GM20431 (cell line): ENCODE results near the gene PARD6G.

Experiments used
- in situ Hi-C: fragments of 300-500 bp; cut with MseI, MboI; formaldehyde crosslinking; loops from one replicate; pipeline ENCODE4 v1.15.0; 2020; ENCODE audit warnings: low sequenced_read_pairs; ENCODE audit not compliant: unreplicated experiment

The PARD6G gene

DNA sequence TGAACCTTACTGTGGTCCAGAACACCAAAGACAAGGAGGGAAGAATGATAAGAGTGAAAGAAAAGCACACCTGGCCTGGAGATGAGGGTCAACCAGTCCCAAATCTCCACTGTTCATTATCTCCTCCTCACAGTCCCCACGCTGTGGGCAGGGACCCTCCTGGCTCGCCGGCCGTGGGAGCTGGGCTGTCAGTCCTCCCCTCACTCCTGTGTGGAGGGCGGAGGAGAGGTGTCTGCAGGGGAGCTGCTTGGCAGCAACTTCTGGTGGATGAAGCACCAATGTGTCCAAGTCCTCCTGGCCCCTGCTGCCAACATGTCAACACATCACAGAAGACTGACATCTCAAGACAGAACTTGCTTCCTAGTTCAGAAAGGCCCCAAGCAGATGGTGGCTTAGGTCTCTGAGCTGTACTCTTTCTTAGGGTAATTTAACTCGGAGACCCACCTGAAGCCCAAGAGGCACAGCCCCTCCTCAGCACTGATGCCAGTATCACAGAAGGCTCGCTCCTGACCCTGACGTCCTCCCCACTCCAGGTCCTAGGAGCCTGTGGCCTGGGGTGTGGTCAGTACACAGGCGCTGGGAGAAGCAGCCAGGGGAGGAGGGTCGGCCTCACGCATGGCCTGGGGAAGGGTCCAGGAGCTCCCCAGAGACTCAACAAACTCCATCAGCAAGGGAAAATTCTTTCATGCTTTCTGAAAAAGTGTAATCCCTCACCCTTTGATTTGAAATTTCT lies 54.5 kb downstream of the PARD6G start:
- in situ Hi-C loops, result no loop called here

DNA sequence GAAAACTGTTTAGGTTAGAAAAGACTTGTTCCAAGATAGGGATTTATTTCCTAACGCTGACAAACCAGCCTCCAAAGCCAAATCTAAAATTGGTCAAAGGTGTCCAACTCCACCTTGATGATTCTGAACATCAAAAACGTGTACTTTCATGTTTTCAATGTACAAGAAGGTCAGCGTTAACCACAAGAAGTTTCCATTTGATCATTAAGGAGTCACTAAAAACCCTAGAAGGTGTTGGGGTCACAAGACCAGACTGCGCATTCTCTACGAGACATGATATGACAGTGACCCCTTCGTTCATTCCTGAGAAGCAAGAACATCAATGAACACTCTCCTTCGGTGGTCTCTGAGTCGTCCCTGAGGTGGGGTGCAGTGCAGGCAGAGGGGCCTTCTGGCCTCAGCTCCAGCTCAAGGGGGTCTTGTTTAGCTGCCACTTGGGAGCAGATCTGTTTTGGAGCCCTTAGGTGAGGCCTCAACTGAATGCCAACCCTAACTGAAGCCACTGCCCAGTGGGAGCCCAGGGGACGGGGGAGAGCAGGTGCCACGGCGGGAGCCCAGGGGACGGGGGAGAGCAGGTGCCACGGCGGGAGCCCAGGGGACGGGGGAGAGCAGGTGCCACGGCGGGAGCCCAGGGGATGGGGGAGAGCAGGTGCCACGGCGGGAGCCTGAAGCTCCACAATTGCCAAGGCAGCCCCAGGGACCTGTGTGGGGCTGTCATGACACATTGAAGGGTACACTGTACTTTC lies 55.2 kb downstream of the PARD6G start:
- in situ Hi-C loops, result no loop called here

DNA sequence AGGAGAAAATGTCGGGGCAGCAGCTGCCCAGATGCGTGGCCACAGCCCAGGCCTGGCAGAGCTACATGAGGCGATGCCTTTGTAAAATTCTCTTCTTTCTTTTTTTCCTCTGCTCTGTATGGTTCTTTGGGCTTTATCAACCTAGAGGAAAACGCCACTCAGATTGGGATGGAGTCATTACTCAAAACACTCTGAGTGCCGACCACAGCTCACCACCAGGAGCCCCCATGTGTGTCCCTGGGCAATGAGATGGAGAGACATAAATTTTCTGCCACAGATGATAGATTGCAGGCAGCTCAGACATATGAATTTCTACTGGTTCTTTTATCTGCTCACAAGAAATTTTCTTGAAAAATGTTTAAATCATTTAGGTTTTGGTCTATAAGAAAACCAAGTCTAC lies 56.0 kb downstream of the PARD6G start:
- in situ Hi-C loops, result no loop called here

DNA sequence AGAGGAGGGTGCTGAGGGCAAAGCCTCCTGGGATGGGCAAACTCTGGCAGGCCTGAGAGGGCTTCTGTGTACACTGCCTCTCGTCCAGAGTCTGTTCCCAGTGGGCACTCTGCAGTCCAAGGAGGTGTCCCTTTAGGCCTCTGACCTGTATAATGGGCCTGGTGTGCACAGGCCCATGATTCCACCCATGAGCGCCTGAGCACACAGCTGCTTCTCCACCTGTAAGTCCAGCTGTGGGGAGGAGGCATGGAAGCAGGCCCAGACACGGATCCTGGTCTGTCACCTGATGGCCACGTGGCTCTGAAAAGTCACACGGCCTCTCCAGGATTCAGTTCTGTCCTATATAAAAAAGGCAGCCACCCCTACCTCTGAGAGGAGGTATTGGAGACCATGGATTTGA lies 57.0 kb downstream of the PARD6G start:
- in situ Hi-C loops, result no loop called here

DNA sequence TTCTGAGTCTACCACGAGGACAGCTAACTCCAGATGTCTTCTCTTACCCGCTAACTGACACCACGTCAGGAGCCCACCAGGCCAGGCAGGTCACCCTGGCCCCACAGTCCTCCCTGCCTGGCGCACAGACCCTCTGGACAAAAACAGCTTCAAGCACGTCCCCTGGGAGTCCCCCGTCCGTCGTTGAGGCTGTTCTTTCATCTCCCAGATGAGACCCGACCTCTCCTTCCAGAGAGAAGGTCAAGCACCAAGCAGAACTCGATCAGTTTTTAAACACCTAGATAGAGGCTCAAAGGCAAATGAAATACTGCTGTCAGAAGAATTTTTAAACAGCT lies 57.8 kb downstream of the PARD6G start:
- in situ Hi-C loops, result no loop called here

DNA sequence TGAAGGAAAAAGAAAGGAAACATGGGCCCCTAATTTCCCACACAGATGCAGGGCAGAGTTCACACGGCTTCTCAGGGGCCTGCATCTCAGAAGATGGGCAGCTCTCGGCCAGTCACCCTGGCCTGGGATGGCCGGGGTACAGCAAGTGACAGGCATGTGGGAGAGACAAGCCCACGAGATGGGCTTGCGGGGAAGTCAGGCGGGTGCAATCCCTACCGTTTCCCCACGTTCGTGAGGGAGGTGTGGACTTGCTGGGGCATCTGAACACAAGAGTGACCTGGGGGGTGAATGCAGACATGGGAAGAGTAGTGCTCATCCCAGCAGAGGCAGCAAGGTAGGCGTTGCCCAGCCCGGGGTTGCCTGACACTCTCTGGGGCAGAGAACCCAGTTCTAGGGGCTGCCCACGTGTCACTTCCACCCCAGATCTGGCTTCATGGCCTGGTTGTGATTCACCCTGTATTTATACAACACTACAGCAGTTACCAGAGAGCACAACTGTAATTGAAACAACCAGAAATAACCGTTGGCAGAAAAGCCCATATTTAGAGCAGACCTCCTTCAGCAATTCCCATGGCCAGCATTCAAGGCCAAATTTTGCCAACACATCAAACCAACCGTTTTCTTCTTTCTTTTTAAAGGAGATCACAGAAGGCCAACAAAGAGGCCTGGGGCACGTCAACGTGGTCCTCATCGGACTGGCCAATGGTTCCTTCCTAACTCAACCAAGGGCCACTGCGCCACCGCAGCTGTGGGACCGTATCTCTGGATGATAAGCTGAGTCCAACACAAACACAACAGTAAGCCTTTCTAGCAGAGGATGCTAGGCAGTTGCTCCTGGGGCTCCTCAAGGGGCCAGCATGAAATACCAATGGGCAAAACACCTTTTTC lies 58.4 kb downstream of the PARD6G start:
- in situ Hi-C loops, result no loop called here

DNA sequence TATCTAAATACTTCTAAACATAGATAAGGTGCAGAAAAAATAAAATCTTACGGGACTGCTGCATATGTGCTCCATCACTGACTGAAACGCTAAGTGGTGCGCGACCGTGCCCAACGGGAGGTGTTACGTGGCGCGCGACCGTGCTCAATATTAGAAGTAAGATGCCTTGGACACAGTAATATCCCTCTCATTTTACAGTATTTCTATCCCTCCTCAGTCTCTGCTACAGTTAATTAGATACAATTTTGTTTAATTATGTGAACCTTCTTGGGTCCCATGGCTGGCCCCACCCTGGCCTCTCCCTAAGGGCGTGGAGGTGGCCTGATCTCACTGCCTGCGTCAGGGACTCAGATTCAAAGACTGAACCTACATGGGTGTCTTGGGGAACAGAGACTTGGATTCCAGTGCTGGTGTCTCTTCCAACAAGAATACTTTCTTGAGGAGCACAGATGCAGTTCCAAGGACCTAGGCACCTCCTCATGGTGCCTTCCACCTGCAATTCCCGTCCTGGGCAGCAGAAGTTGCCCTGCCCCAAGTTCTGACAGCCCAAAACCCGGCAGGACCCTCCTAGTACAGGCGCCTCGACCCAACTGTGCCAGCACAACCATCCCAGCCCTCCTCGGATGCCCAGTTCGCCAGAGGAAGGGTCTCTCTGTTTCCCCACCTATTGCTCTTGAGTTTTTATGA lies 59.2 kb downstream of the PARD6G start:
- in situ Hi-C loops, result no loop called here

DNA sequence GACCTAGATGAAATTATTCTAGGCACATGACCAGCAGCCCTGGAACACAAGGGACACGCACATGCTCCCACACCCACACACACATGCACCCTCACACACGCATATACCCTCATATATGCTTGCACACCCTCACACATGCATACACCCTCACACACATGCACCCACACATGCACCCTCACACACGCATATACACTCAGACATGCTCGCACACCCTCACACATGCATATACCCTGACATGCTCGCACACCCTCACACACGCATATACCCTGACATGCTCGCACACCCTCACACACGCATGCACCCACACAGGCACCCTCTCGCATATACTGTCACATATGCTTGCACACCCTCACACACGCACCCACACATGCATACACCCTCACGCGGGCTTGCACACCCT lies 61.8 kb downstream of the PARD6G start:
- in situ Hi-C loops, result no loop called here

DNA sequence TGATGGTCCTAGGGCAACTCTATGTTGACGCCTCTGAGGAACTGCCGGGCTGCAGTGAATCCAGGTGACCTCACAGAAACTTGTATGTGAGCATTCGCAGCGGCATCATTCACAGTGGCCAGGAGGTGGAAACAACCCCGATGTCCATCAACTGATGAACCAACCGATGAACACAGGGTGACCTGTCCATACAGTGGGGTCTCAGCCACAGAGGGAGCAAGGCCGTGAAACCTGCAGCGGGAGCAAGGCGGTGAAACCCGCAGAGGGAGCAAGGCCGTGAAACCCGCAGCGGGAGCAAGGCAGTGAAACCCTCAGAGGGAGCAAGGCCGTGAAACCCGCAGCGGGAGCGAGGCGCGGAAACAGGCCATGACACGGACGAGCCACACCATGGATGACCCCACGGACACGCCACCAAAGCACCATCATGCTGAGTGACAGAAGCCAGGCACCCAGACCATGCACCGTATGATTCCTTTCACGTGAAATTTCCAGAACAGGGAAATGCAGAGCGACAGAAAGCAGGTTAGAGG lies 63.0 kb downstream of the PARD6G start:
- in situ Hi-C loops, result no loop called here

DNA sequence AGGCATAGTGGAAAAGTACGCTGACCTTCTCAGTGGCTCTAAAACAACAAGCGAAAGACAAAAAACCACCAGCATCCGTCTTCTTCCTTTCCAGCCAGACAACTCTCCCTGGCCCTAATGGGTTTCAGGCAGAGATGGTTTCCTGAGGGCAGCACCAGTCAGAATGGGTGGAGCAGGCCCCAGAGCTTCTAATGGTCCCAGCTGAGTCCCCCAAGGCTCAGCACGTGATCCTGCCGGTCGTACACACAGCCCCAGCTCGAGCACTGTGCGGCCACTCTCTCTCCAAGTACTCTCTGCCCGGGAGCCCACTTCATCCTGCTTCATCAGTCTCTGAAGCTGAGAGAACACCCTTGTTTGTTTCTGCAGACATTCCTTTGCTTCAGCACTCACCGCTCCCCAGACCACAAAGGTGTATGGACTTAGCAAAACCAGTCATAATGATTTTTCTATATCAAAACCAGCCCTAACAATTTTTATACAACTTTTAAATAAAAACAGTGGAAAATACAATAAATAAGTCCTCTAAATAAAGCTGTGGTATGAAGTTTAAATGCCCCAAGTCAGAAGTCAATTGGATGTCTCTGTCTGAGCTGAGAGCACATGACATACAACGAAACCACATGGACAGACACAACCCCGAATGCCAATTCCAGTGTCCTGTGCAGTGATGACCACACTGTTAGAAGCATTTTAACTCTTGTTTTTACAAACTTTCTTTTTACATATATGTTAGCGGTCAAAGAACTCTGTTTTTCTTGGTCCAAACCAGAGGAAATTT lies 63.9 kb downstream of the PARD6G start:
- in situ Hi-C loops, result no loop called here

DNA sequence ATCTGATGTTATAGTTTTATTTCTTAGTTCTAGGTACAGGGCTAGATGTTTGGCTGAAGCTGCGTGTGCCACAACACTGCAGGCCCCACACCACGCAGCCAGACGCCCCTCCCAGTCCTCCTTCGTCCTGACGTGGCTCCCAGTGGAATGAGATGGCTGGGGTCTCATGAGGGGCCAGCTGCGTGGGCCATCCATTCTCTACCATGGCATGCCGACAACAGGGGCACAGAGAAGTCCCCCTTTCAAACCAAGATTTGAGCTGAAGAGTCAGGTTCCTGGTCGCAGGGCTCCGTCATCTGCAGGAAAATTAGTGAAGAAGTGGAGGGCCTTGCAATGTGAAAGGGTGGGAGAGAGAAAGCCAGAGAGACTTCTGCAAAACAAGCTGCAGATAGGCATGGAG lies 64.5 kb downstream of the PARD6G start:
- in situ Hi-C loops, result no loop called here

DNA sequence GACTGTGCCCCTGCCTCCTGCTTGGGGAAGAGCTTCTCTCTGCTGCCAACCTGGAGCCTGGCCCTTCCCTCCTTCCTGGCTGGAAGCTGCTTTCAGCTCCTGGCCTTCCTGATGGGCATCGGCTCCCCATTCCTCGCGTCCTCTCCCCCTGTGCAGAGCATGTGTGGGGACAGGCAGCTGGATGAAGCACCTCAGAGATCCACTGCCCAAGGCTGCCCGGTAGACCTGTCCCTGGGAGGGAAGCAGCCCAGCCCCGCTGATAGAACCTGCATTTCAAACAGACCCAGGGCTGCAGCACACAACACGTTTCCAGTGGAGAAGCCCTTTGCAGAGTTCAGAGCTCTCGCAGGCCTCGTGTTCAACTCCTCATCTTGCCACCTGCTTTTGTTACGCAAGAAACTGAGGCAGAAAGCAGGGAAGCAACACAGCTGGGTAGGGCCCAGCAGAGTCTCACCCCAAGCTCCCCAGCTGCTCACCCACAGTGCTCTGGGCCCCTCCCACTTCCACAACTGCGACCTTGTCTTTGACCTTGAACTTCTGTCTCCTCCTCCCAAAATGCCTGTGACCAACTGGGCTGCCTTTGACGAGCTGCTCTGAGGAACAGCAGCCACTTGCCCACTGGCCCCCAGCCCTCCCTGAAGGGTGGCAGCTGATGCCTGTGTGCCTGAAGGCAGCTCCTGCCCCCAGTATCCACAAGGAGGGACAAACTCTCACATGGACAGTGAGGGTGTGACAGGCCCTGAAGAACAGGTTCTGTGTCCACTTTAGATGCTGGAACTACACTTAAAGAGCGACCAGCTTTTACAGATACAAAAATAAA lies 65.5 kb downstream of the PARD6G start:
- in situ Hi-C loops, result no loop called here

DNA sequence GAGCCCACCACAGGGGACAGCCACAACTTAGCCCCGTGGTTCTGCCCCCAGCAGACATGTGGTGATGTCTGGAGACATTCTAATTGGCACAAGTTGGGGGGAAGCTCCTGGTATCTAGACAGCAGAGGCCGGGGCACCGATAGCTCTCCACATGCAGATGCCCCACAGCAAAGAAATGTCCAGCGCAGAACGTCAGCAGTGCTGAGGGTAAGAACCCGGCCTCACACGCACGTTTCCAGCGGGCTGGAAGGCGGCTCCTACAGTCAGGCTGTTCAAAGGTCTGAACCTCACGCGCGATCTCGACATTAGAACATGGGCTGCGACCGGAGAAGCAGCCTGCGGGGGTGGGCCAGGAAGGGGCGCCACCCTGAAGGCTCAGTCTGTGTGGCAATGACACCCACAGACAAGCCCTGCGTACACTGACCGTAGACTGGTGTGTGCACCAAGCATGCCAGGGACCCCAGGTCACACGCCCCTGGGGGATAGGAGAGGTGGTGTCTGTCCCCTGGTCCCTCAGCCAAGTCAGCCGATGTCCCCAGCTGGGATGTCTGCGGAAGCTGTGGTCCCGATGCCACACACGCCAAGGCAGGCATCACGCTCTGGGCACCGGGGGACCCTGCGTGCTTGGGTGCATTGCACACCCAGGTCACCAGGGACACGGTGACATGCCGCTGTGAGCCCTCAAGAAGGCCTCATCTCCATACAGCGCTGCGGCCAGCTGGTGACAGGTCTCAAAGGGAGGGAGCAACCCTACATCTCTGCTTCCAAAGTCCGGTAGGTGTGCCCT lies 66.3 kb downstream of the PARD6G start:
- in situ Hi-C loops, result no loop called here

DNA sequence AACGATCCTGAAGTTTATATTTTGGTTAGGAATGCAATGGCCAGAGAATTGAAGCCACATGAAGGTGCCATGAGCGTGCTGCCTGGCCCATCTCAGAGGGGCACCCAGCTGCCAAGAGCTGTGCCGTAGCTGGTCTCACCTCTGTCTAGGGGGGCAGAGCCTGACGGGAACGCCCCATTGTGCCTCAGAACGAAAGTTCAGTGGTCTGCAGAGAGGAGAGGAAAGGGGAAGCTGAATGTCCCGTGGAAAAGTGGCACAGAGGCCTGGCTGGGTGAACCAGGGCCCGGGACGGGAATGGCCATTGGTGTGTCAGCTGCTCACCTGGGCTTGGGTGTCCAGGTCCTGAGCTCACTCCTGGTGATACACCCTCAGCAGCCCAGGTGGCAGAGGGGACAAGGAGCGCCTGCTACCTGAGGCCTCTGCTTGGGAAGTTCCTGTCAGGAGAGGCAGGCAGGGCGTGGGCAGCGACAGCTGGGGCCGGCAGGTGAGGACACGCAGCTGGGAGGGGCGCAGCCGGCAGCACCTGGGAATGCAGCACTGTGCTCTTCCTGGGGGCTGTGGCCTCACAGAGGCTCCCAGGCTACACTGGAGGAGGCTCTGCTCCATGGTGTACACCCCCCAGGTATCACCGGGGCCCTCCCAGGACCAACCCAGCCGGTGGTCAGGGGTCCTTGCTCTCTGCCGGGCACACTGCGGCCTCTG lies 67.3 kb downstream of the PARD6G start:
- in situ Hi-C loops, result no loop called here

DNA sequence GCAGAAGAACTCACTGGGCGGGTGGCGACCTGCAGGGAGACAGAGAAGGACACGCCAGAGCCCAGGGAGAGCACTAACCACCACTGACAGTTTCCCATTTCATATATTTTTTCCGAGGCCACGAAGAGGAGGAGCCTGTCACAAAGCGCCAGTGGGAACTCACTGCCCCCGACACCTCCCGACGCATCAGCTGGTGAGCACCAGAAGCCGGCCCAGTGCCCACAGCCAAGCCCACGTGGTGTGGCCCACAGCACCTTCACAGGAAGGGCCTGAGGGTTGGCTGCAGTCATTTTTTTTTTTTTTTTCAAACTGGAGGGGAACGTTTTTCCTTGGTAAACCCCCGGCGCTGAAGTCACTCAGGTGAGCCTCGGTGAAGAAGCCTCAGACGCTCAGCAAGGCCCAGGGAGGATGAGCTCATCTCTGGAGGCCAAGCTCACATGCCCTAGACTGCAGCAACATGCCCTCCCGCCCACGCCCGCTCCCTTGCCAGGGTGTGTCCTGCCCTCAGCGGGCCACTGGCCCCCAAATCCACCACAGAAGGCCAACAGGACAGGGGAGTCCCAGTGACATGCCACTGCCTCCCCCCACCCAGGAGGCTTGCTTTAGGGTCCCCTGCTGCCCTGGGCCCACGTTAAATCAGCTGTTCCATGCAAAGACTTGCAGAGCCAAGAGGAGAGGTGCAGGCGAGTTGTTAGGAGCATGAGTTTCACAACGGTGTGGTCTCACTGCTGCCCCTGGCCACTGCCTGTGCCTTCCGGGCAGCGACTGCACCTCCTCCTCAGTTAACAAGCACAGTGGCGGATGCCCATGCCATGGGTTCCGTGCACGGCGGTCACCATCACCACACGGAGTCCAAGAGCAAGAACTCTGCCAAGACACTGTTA lies 68.1 kb downstream of the PARD6G start:
- in situ Hi-C loops, result no loop called here

DNA sequence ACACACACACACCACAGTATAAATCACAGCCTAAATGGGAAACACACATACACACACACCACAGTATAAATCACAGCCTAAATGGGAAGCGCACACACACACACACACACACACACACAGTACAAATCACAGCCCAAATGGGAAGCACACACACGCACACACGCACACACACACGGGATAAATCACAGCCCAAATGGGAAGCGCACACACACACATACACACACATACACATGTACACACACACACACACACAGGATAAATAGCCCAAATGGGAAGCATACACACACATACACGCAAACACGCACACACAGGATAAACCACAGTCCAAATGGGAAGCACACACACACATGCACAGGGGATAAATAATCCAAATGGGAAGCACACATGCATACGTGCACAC lies 70.2 kb downstream of the PARD6G start:
- in situ Hi-C loops, result no loop called here
